GM12878 (cell line): ENCODE measurements around the gene NBEA. TPM values are rescaled to one million over a fixed set of nuclear protein-coding genes. Genes with fewer than 3 reads are reported as not detected.
"Not testable (repeated sequence)": the region's sequence is repeated elsewhere in the genome, so short reads cannot be mapped to it uniquely, and the experiment has no call there.

Experiments used
- ATAC-seq: fragments of 200-7000 bp; cut with Tn5 transposase; 3 replicates; pipeline ENCODE4 v1.9.1; 2020; ENCODE audit warnings: mild to moderate bottlenecking, moderate library complexity
- BruUV-seq: library from RNA; stranded (reverse); fragments of 400-500 nt; replicated peaks from 2 replicates; lab custom pipeline; 2021; lab: Mats Ljungman, UMichigan
- CTCF ChIA-PET: fragments of 300-600 bp; sonication (Branson Sonifier 250); formaldehyde crosslinking; extraction: SDS; loops from one replicate; lab custom pipeline; 2021; ENCODE audit warnings: inconsistent platforms; lab: Yijun Ruan, JAX
- POLR2A ChIA-PET: fragments of 350-600 bp; formaldehyde crosslinking; extraction: SDS; loops from one replicate; lab custom pipeline; 2021; ENCODE audit warnings: inconsistent platforms; lab: Charles Lee
- RAD21 ChIA-PET: fragments of 300-600 bp; sonication (Branson Sonifier 250); formaldehyde crosslinking; loops from one replicate; lab custom pipeline; 2023; ENCODE audit warnings: antibody characterized with exemption; ENCODE audit not compliant: unreplicated experiment; lab: Charles Lee
- SMC1A ChIA-PET: fragments of 300-600 bp; sonication (Branson Sonifier 250); formaldehyde crosslinking; loops from one replicate; lab custom pipeline; 2023; ENCODE audit not compliant: unreplicated experiment, uncharacterized antibody; lab: Charles Lee
- DNase-seq: peaks from one replicate; pipeline ENCODE4 v3.0.0-alpha.2; 2011; ENCODE audit warnings: low read depth, low spot score
- FAIRE-seq: peaks from 3 replicates; lab custom pipeline; 2011; peaks lifted over from hg19 to GRCh38; lab: Jason Lieb, UNC
- H2AFZ ChIP-seq: 2 replicates; pipeline ENCODE4 v1.6.0; 2011; ENCODE audit warnings: low read depth, low read length, control low read depth; ENCODE audit not compliant: control insufficient read depth
- H3K27ac ChIP-seq: 2 replicates; pipeline ENCODE4 v1.5.1; 2011; ENCODE audit warnings: control low read depth; ENCODE audit not compliant: control insufficient read depth, insufficient read depth
- H3K27me3 ChIP-seq, 2 experiments: replicated peaks in 1 of 2; 2 replicates each; pipeline versions ENCODE4 v1.6.0 to v1.6.1; 2011; ENCODE audit warnings: low read length in 1 of 2; ENCODE audit not compliant: control insufficient read depth in 2 of 2, insufficient read depth in 2 of 2
- H3K36me3 ChIP-seq, 2 experiments: 2 replicates each; pipeline ENCODE4 v1.5.1; 2011; ENCODE audit warnings: low read length in 1 of 2; ENCODE audit not compliant: control insufficient read depth in 2 of 2, insufficient read depth in 2 of 2
- H3K4me1 ChIP-seq: 2 replicates; pipeline ENCODE4 v1.6.1; 2011; ENCODE audit warnings: mild to moderate bottlenecking, low read length, moderate library complexity, mixed read lengths; ENCODE audit not compliant: control insufficient read depth, insufficient read depth
- H3K4me2 ChIP-seq: 2 replicates; pipeline ENCODE4 v1.6.0; 2011; ENCODE audit warnings: control low read depth; ENCODE audit not compliant: control insufficient read depth, insufficient read depth
- H3K4me3 ChIP-seq: fragments of 200-600 bp; sonication (generic); 2 replicates; pipeline ENCODE4 v1.5.1; 2016
- H3K79me2 ChIP-seq: 2 replicates; pipeline ENCODE4 v1.6.0; 2011; ENCODE audit warnings: low read length; ENCODE audit not compliant: control insufficient read depth, insufficient read depth
- H3K9ac ChIP-seq: 2 replicates; pipeline ENCODE4 v1.8.0; 2011; ENCODE audit warnings: low read length, control low read depth, mixed read lengths; ENCODE audit not compliant: control insufficient read depth, insufficient read depth
- H3K9me3 ChIP-seq: replicated peaks from 3 replicates; pipeline ENCODE4 v1.5.1; 2011; ENCODE audit warnings: mild to moderate bottlenecking, low read length; ENCODE audit not compliant: control insufficient read depth, insufficient read depth
- H4K20me1 ChIP-seq: 2 replicates; pipeline ENCODE4 v1.6.0; 2011; ENCODE audit not compliant: control insufficient read depth, insufficient read depth
- ATF2 ChIP-seq: IDR thresholded peaks from 2 replicates; pipeline ENCODE4 v1.6.1; 2012; ENCODE audit warnings: low read length, inconsistent platforms
- CHD2 ChIP-seq: IDR thresholded peaks from 2 replicates; pipeline ENCODE4 v1.6.1; 2011; ENCODE audit warnings: low read depth, low read length, improper control_type of control experiment, borderline replicate concordance
- SIN3A ChIP-seq: IDR thresholded peaks from 2 replicates; pipeline ENCODE4 v1.6.1; 2012; ENCODE audit warnings: low read depth, low read length, improper control_type of control experiment
- SMC3 ChIP-seq: IDR thresholded peaks from 2 replicates; pipeline ENCODE4 v1.6.1; 2011; ENCODE audit warnings: low read length, improper control_type of control experiment, borderline replicate concordance
- YY1 ChIP-seq: IDR thresholded peaks from 2 replicates; pipeline ENCODE4 v1.6.1; 2011; ENCODE audit warnings: low read depth, mild to moderate bottlenecking, low read length
- ZNF24 ChIP-seq: fragments of 450-650 bp; IDR thresholded peaks from 2 replicates; pipeline ENCODE4 v1.6.1; 2017; ENCODE audit warnings: antibody characterized with exemption, mild to moderate bottlenecking
- WGBS: methylation state at CpG from one replicate; pipeline ENCODE4 v1.1.6; 2016; ENCODE audit warnings: low lambda C conversion rate; ENCODE audit not compliant: insufficient replicate concordance, insufficient coverage; ENCODE audit errors: missing lambda C conversion rate; 5-methylcytosine and 5-hydroxymethylcytosine counted together
- in situ Hi-C: fragments of 300-500 bp; cut with MboI; formaldehyde crosslinking; loops from 9 replicates; pipeline ENCODE4 v1.14.3; 2018; ENCODE audit warnings: mixed read lengths
- intact Hi-C: fragments of 100-400 bp; cut with micrococcal nuclease; formaldehyde crosslinking; loops from one replicate; pipeline ENCODE4 v1.14.2; 2022; ENCODE audit not compliant: unreplicated experiment
- polyA plus RNA-seq, 11 experiments: library from polyadenylated mRNA; depleted of rRNA in 4 of 11; unstranded in 6 of 11; stranded (reverse) in 5 of 11; fragments of >200 nt; fragmentation: Nextera tagmentation in 4 of 11; fragmentation: Illumina TruSeq in 1 of 11; extraction: Ambion mirVana in 4 of 11; extraction: Trizol in 1 of 11; gene quantifications; 1 replicate in 1 of 11; 2 replicates in 10 of 11; pipeline versions ENCODE4 v1.2.1 to v1.2.3, GENCODE V29; 2011 to 2016; ENCODE audit warnings: inconsistent platforms in 2 of 11, missing spikeins in 2 of 11, low read depth in 1 of 11
- total RNA-seq, 4 experiments: library from RNA; depleted of rRNA in 3 of 4; stranded (reverse); fragments of >200 nt in 3 of 4; fragmentation: Illumina TruSeq in 1 of 4; extraction: Trizol in 1 of 4; gene quantifications; 2 replicates each; pipeline versions ENCODE4 v1.2.1 to v1.2.3, GENCODE V29; 2013 to 2021
- TF ChIP-seq, protein P1 (sequence below): fragments of 450-650 bp; IDR thresholded peaks from 2 replicates; pipeline ENCODE4 v1.6.1; 2017; ENCODE audit warnings: mild to moderate bottlenecking, low read depth, inconsistent platforms; ENCODE audit not compliant: poor library complexity, severe bottlenecking

Gene NBEA
- total and polyA plus RNA-seq, 10 of the 15 experiments (the other 5 are each of a cell fraction or from before 2014, with no cell fraction given), result 0.23 to 3.6 (median 0.55) TPM

DNA sequence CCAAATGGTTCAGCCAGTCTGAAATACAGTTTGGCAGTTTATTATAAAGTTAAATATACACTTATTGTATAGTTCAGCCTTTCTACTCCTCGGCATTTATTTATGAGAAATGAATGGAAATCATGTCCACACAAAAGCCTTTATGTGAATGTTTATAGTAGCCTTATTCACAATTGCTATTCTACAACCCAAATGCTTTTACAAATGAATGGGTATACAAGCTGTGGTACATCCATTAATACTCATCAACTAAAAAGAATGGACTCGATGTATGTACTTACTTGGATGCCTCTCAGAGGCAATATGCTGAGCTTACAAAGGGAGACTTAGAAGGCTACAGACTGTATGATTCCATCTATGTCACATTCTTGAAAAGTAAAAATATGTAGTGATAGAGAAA is 150.7 kb downstream of the NBEA start (continued):
- TF ChIP-seq CHD2 (no peak), SIN3A (no peak)

GRCh38 chr13:35093356-35093755 is 151.3 kb downstream of the NBEA start:
- Histone ChIP-seq H4K20me1 (no peaks in the 10 kb centered on the region), H3K4me2 (no peak overlapping the region), H3K9ac (no peak overlapping the region), H3K9me3 (no peaks in the 10 kb centered on the region), H2AFZ (no peak overlapping the region), H3K27ac (no peak overlapping the region), H3K79me2 (no peaks in the 10 kb centered on the region), H3K4me3 (no peak overlapping the region), H3K4me1 (no peaks in the 10 kb centered on the region), H3K27me3 (no peaks in the 10 kb centered on the region), H3K36me3 (no peaks in the 10 kb centered on the region)
- intact Hi-C loops, result no loop called here
- CTCF ChIA-PET, result interaction anchor here (0.6 kb wide), 1 partner anchor 1002 kb away, joined by 3 read pairs; no protein-coding TSS in a partner anchor
- SMC1A ChIA-PET, result interaction anchor here (1.1 to 1.5 kb wide), 2 partner anchors 9 to 15 kb away, joined by 3 read pairs; no protein-coding TSS in a partner anchor
- TF ChIP-seq, protein P1, sequence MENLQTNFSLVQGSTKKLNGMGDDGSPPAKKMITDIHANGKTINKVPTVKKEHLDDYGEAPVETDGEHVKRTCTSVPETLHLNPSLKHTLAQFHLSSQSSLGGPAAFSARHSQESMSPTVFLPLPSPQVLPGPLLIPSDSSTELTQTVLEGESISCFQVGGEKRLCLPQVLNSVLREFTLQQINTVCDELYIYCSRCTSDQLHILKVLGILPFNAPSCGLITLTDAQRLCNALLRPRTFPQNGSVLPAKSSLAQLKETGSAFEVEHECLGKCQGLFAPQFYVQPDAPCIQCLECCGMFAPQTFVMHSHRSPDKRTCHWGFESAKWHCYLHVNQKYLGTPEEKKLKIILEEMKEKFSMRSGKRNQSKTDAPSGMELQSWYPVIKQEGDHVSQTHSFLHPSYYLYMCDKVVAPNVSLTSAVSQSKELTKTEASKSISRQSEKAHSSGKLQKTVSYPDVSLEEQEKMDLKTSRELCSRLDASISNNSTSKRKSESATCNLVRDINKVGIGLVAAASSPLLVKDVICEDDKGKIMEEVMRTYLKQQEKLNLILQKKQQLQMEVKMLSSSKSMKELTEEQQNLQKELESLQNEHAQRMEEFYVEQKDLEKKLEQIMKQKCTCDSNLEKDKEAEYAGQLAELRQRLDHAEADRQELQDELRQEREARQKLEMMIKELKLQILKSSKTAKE, result no peak
- TF ChIP-seq YY1 (no peak), SMC3 (no peak), ZNF24 (no peak), ATF2 (no peak)
- POLR2A ChIA-PET, result no interaction called here
- RAD21 ChIA-PET, result no interaction called here
- no peak for DNase-seq
- ATAC-seq, result no peak
- no peak for FAIRE-seq
- BruUV-seq, result no TSS peak
- 29% methylated on average over 1 of the region's 1 CpG for WGBS
- in situ Hi-C loops, result no loop called here

- H2AFZ ChIP-seq, H4K20me1 ChIP-seq, H3K9ac ChIP-seq, FAIRE-seq, H3K4me1 ChIP-seq, in situ Hi-C loops, H3K4me3 ChIP-seq, H3K27ac ChIP-seq, RAD21 ChIA-PET, H3K36me3 ChIP-seq, POLR2A ChIA-PET, H3K4me2 ChIP-seq, H3K27me3 ChIP-seq, H3K9me3 ChIP-seq, SMC1A ChIA-PET, H3K79me2 ChIP-seq, CTCF ChIA-PET, BruUV-seq, intact Hi-C loops, DNase-seq, ATAC-seq: not testable (repeated sequence)
These were observed 164.7 kb downstream of the NBEA start for GRCh38 chr13:35106771-35107170.
